Liver (tissue), 3 donors: ENCODE results near the gene NELL1.

Source experiments
- CTCF ChIP-seq: fragments of 150-350 bp; IDR thresholded peaks from 2 replicates; pipeline ENCODE4 v1.5.1; 2017; ENCODE audit warnings: improper control_type of control experiment, low read depth, low read length; ENCODE audit not compliant: missing input control
- JUND ChIP-seq, 2 donors: IDR thresholded peaks; 2 replicates each; pipeline ENCODE4 v1.6.1; 2016; ENCODE audit warnings: antibody characterized with exemption in 2 of 2
- REST ChIP-seq: IDR thresholded peaks from 2 replicates; pipeline ENCODE4 v1.6.1; 2016; ENCODE audit warnings: antibody characterized with exemption, mild to moderate bottlenecking
- SP1 ChIP-seq: IDR thresholded peaks from 2 replicates; pipeline ENCODE4 v1.6.1; 2018; ENCODE audit warnings: antibody characterized with exemption, mild to moderate bottlenecking
- TF ChIP-seq, protein P1 (sequence below): IDR thresholded peaks from 2 replicates; pipeline ENCODE4 v1.6.1; 2016; ENCODE audit warnings: antibody characterized with exemption
- donor health status: healthy.
- donor health status: healthy.

GRCh38 chr11:21179770-21180169, 510.4 kb downstream of the NELL1 start:
- TF ChIP-seq SP1: no peak
- TF ChIP-seq CTCF: no peak
- no peak for TF ChIP-seq JUND (IDR thresholded peaks at IDR 0.05)
- no peak for TF ChIP-seq REST
- TF ChIP-seq, protein P1, sequence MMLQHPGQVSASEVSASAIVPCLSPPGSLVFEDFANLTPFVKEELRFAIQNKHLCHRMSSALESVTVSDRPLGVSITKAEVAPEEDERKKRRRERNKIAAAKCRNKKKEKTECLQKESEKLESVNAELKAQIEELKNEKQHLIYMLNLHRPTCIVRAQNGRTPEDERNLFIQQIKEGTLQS: no peak
